Activated naive CD4-positive, alpha-beta T cell treated with anti-CD3 and anti-CD28 coated beads, Interleukin-2, amount 50 U/mL, for 16 hours (primary cell): ENCODE data around the gene C4BPA.

ENCODE experiments used
- DNase-seq: peaks from one replicate; pipeline ENCODE4 v3.0.0-alpha.2; 2020

Gene C4BPA

DNA sequence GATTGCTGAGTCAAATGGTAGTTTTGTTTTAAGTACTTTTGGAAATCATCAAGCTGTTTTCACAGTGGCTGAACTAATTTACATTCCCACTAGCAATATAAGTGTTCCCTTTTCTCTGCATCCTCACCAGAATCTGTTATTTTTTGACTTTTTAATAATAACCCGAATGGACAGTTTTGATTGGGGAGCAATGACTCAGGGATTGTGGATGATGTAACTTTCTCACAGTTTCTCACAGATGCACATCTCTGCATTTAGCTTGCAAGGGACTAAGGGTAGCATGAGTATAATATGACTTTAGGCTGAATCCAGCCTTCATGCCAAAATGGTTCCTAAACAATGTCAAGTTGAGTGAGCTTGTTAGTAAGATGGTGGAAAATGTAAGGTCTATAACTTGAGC, 90.2 kb downstream of the C4BPA start:
- DNase-seq, result no peak
